ENCODE measurements around the gene NBPF6. TPM values are rescaled to one million over a fixed set of nuclear protein-coding genes. Genes with fewer than 3 reads are reported as not detected.
"Not testable (repeated sequence)": the region's sequence is repeated elsewhere in the genome, so short reads cannot be mapped to it uniquely, and the experiment has no call there.

NBPF6 gene
- total RNA-seq, 1 experiment from 2014 or later, result not detected

- H3K18ac ChIP-seq (ENCODE audit: insufficient read length, low read depth, low read length); H3K27ac Mint-ChIP-seq; H3K9ac ChIP-seq (ENCODE audit: extremely low read depth, insufficient read length, low read length); H3K4me3 Mint-ChIP-seq; H3K27ac ChIP-seq (ENCODE audit: insufficient read length, low read depth, low read length); H3K79me2 ChIP-seq (ENCODE audit: insufficient read depth, low read length); H3K4me1 Mint-ChIP-seq; DNase-seq; H3K23me2 ChIP-seq (ENCODE audit: insufficient read length, low read depth, low read length, poor library complexity, severe bottlenecking); H4K5ac ChIP-seq (ENCODE audit: insufficient read length, low read depth, low read length); H2BK5ac ChIP-seq (ENCODE audit: insufficient read length, low read length); H3K4me1 ChIP-seq (ENCODE audit: insufficient read depth, low read length); H3K79me1 ChIP-seq (ENCODE audit: insufficient read depth, low read depth, low read length, poor library complexity, severe bottlenecking); H3T11ph ChIP-seq (ENCODE audit: low read length); H2BK120ac ChIP-seq (ENCODE audit: low read depth, low read length, poor library complexity, severe bottlenecking); H2BK12ac ChIP-seq (ENCODE audit: insufficient read length, low read depth, low read length); H3K56ac ChIP-seq (ENCODE audit: insufficient read length, low read depth, low read length); H3K4me2 ChIP-seq (ENCODE audit: insufficient read depth, insufficient read length, low read length); H2AK5ac ChIP-seq (ENCODE audit: insufficient read length, low read length); H3K27me3 Mint-ChIP-seq (ENCODE audit: low read depth); H2BK20ac ChIP-seq (ENCODE audit: low read depth, low read length, poor library complexity, severe bottlenecking); H4K20me1 ChIP-seq (ENCODE audit: control insufficient read depth, insufficient read depth, insufficient read length); H3K27me3 ChIP-seq (ENCODE audit: insufficient read depth, low read length); H3K23ac ChIP-seq (ENCODE audit: insufficient read length, low read depth, low read length); H3K4ac ChIP-seq (ENCODE audit: low read depth, low read length); H4K8ac ChIP-seq (replicated peaks; ENCODE audit: insufficient read length, low read depth, low read length); H2AFZ ChIP-seq (ENCODE audit: low read length); H2BK15ac ChIP-seq (ENCODE audit: low read depth, low read length); H4K91ac ChIP-seq (ENCODE audit: insufficient read length, low read depth, low read length); H3K36me3 Mint-ChIP-seq (ENCODE audit: insufficient read depth in 1 of 3, low read depth in 3 of 3); H3K9me3 ChIP-seq (ENCODE audit: control insufficient read depth, low read depth, low read length); H3K14ac ChIP-seq (ENCODE audit: insufficient read depth, low read length); H3K9me3 Mint-ChIP-seq: not testable (repeated sequence)
- WGBS (ENCODE audit: extremely low coverage, insufficient read length, low lambda C conversion rate), result no CpG with 5 or more reads among the region's 1 CpG
These were observed 23.3 kb upstream of the NBPF6 start for GRCh38 chr1:108426877-108427276.

DNA sequence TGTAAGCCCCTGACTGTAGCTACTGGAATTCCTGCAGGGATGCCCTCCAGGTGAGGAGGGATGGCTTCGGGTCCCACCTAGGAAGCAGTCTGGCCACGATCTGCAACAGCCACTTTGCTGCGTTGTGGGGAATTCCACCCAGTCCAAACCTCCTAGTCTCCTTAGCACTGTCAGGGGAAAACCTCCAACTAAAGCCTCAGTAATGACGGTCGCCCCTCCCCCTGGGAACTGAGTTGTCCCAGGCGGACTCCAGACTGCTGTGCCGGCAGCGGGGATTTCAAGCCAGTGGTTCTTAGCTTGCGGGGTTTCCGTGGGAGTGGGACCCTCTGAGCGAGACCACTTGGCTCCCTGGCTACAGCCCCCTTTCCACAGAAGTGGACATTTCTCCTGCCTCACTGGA is 18.1 kb upstream of the NBPF6 start:
- not testable (repeated sequence) for H2AK5ac ChIP-seq (ENCODE audit: insufficient read length, low read length); H3K23ac ChIP-seq (ENCODE audit: insufficient read length, low read depth, low read length); H3K27ac ChIP-seq (ENCODE audit: insufficient read length, low read depth, low read length); H2BK12ac ChIP-seq (ENCODE audit: insufficient read length, low read depth, low read length); H3K9ac ChIP-seq (ENCODE audit: extremely low read depth, insufficient read length, low read length); H3K14ac ChIP-seq (ENCODE audit: insufficient read depth, low read length); H2BK15ac ChIP-seq (ENCODE audit: low read depth, low read length); H3K79me1 ChIP-seq (ENCODE audit: insufficient read depth, low read depth, low read length, poor library complexity, severe bottlenecking); H3K18ac ChIP-seq (ENCODE audit: insufficient read length, low read depth, low read length); H2BK120ac ChIP-seq (ENCODE audit: low read depth, low read length, poor library complexity, severe bottlenecking); H3K9me3 ChIP-seq (ENCODE audit: control insufficient read depth, low read depth, low read length); H3K27ac Mint-ChIP-seq; H3K79me2 ChIP-seq (ENCODE audit: insufficient read depth, low read length); H3K4me2 ChIP-seq (ENCODE audit: insufficient read depth, insufficient read length, low read length); H2BK5ac ChIP-seq (ENCODE audit: insufficient read length, low read length); H4K5ac ChIP-seq (ENCODE audit: insufficient read length, low read depth, low read length); H3K27me3 ChIP-seq (ENCODE audit: insufficient read depth, low read length); H3K4me1 ChIP-seq (ENCODE audit: insufficient read depth, low read length); H3K36me3 Mint-ChIP-seq (ENCODE audit: insufficient read depth in 1 of 3, low read depth in 3 of 3); H3K4me3 Mint-ChIP-seq; H3K23me2 ChIP-seq (ENCODE audit: insufficient read length, low read depth, low read length, poor library complexity, severe bottlenecking); H3K4me1 Mint-ChIP-seq; H3K9me3 Mint-ChIP-seq; H4K20me1 ChIP-seq (ENCODE audit: control insufficient read depth, insufficient read depth, insufficient read length); DNase-seq; H3K27me3 Mint-ChIP-seq (ENCODE audit: low read depth); H3K56ac ChIP-seq (ENCODE audit: insufficient read length, low read depth, low read length); H4K91ac ChIP-seq (ENCODE audit: insufficient read length, low read depth, low read length); H4K8ac ChIP-seq (replicated peaks; ENCODE audit: insufficient read length, low read depth, low read length); H2AFZ ChIP-seq (ENCODE audit: low read length); H2BK20ac ChIP-seq (ENCODE audit: low read depth, low read length, poor library complexity, severe bottlenecking); H3K4ac ChIP-seq (ENCODE audit: low read depth, low read length); H3T11ph ChIP-seq (ENCODE audit: low read length)
- no CpG with 5 or more reads among the region's 11 CpGs for WGBS (ENCODE audit: extremely low coverage, insufficient read length, low lambda C conversion rate)
